OCI-LY1 (cell line): ENCODE measurements around the gene BCL11A.

Experiments used
- H2AFZ ChIP-seq: fragments of 200-600 bp; sonication (generic), shearing (Covaris generic); 2 replicates; pipeline ENCODE4 v1.6.0; 2014; ENCODE audit warnings: antibody characterized with exemption, mild to moderate bottlenecking, low read length
- H3F3A ChIP-seq: fragments of 200-600 bp; sonication (generic), shearing (Covaris generic); 2 replicates; pipeline ENCODE4 v1.6.0; 2014; ENCODE audit warnings: mild to moderate bottlenecking, antibody characterized with exemption, low read length, moderate library complexity; ENCODE audit not compliant: insufficient read depth
- H3K27ac ChIP-seq: fragments of 200-600 bp; sonication (generic); 2 replicates; pipeline ENCODE4 v1.5.1; 2014; ENCODE audit warnings: low read length, mixed run types, mild to moderate bottlenecking, low read depth; ENCODE audit not compliant: poor library complexity, severe bottlenecking
- H3K27me3 ChIP-seq: fragments of 200-600 bp; sonication (generic); 2 replicates; pipeline ENCODE4 v1.6.0; 2014; ENCODE audit warnings: antibody characterized with exemption, mild to moderate bottlenecking, low read length, moderate library complexity; ENCODE audit not compliant: insufficient read depth
- H3K36me3 ChIP-seq: fragments of 200-600 bp; sonication (generic); 2 replicates; pipeline ENCODE4 v1.6.1; 2014; ENCODE audit warnings: mild to moderate bottlenecking, antibody characterized with exemption, low read length, moderate library complexity, mixed read lengths; ENCODE audit not compliant: insufficient read depth
- H3K4me1 ChIP-seq: fragments of 200-600 bp; sonication (generic); 2 replicates; pipeline ENCODE4 v1.5.1; 2014; ENCODE audit warnings: mild to moderate bottlenecking, low read length, moderate library complexity; ENCODE audit not compliant: insufficient read depth, severe bottlenecking
- H3K4me2 ChIP-seq: fragments of 200-600 bp; sonication (generic), shearing (Covaris generic); 2 replicates; pipeline ENCODE4 v1.6.1; 2014; ENCODE audit warnings: low read length
- H3K4me3 ChIP-seq: fragments of 200-600 bp; sonication (generic); 2 replicates; pipeline ENCODE4 v1.5.1; 2014; ENCODE audit warnings: low read length, low read depth, mild to moderate bottlenecking, mixed read lengths; ENCODE audit not compliant: poor library complexity, severe bottlenecking
- H3K79me2 ChIP-seq: fragments of 200-600 bp; shearing (Covaris generic); 2 replicates; pipeline ENCODE4 v1.6.1; 2016; ENCODE audit warnings: mixed run types, low read length, mixed read lengths; ENCODE audit not compliant: insufficient read depth
- H3K9ac ChIP-seq: fragments of 200-600 bp; sonication (generic), shearing (Covaris generic); 2 replicates; pipeline ENCODE4 v1.6.1; 2014; ENCODE audit warnings: mild to moderate bottlenecking, low read length, mixed read lengths
- H3K9me2 ChIP-seq: fragments of 200-600 bp; sonication (generic), shearing (Covaris generic); 2 replicates; pipeline ENCODE4 v1.6.1; 2014; ENCODE audit warnings: low read depth, mild to moderate bottlenecking, low read length, mixed read lengths
- H3K9me3 ChIP-seq: fragments of 200-600 bp; shearing (Covaris generic); 2 replicates; pipeline ENCODE4 v1.6.1; 2014; ENCODE audit warnings: low read length, mixed read lengths
- H4K20me1 ChIP-seq: fragments of 200-600 bp; sonication (generic), shearing (Covaris generic); 2 replicates; pipeline ENCODE4 v1.6.0; 2016; ENCODE audit warnings: mild to moderate bottlenecking, low read length; ENCODE audit not compliant: insufficient read depth
- EZH2 ChIP-seq: fragments of 200-600 bp; sonication (generic), shearing (Covaris generic); IDR thresholded peaks from 2 replicates; pipeline ENCODE4 v1.8.0; 2017; ENCODE audit warnings: borderline replicate concordance, mixed run types, mild to moderate bottlenecking, antibody characterized with exemption, low read length, moderate library complexity, mixed read lengths
- TF ChIP-seq, protein P1 (sequence below): fragments of 200-600 bp; sonication (generic), shearing (Covaris generic); IDR thresholded peaks from 2 replicates; pipeline ENCODE4 v1.5.1; 2017; ENCODE audit warnings: mild to moderate bottlenecking, antibody characterized with exemption, low read length, moderate library complexity, mixed read lengths

The BCL11A gene

DNA sequence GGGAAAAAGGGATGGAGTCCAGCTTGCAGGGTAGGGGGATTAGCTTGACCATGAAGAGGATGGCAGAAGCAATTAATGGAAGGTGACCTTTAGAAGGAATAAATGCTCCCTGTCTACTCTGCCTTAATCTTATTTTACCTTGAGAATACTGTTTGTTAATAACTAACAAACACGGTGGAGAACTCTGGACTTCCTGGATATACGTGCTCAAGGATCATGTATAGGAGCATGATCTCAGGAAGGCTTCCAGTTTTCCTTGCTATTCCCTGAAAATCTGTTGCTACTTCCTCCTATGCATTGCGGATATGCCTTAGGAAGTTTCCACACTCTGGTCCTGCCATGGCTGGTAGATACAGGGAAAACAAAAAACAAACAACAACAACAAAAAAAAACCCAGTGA is 44.8 kb upstream of the BCL11A start:
- H3K4me1 ChIP-seq: no peaks in the 10 kb centered on the region
- H3K9me2 ChIP-seq: no peaks in the 10 kb centered on the region
- H3K27me3 ChIP-seq: no peaks in the 10 kb centered on the region; the same call in 1 of the 2 replicates
- H3K36me3 ChIP-seq: no peaks in the 10 kb centered on the region
- H3K4me2 ChIP-seq: no peak overlapping the region
- H3K9me3 ChIP-seq: 0 out of 2 replicates have a peak, but pooled peaks cover 2% of the 10 kb centered on the region
- no peaks in the 10 kb centered on the region for H3F3A ChIP-seq
- TF ChIP-seq EZH2: no peak
- TF ChIP-seq, protein P1, sequence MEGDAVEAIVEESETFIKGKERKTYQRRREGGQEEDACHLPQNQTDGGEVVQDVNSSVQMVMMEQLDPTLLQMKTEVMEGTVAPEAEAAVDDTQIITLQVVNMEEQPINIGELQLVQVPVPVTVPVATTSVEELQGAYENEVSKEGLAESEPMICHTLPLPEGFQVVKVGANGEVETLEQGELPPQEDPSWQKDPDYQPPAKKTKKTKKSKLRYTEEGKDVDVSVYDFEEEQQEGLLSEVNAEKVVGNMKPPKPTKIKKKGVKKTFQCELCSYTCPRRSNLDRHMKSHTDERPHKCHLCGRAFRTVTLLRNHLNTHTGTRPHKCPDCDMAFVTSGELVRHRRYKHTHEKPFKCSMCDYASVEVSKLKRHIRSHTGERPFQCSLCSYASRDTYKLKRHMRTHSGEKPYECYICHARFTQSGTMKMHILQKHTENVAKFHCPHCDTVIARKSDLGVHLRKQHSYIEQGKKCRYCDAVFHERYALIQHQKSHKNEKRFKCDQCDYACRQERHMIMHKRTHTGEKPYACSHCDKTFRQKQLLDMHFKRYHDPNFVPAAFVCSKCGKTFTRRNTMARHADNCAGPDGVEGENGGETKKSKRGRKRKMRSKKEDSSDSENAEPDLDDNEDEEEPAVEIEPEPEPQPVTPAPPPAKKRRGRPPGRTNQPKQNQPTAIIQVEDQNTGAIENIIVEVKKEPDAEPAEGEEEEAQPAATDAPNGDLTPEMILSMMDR: no peak
- H3K9ac ChIP-seq: no peak overlapping the region
- H3K27ac ChIP-seq: no peak overlapping the region
- H3K4me3 ChIP-seq: no peak overlapping the region
- no peaks in the 10 kb centered on the region for H3K79me2 ChIP-seq
- no peaks in the 10 kb centered on the region for H4K20me1 ChIP-seq
- H2AFZ ChIP-seq: no peak overlapping the region

GRCh38 chr2:60597346-60597745 is 43.9 kb upstream of the BCL11A start:
- Histone ChIP-seq H3K27me3 (no peaks in the 10 kb centered on the region; the same call in 1 of the 2 replicates), H3K4me2 (no peak overlapping the region), H3F3A (no peaks in the 10 kb centered on the region), H3K9me3 (peaks cover 6% of the 10 kb centered on the region), H3K4me3 (no peak overlapping the region), H3K79me2 (no peaks in the 10 kb centered on the region), H3K36me3 (no peaks in the 10 kb centered on the region), H3K27ac (no peak overlapping the region), H4K20me1 (no peaks in the 10 kb centered on the region), H2AFZ (no peak overlapping the region), H3K9me2 (no peaks in the 10 kb centered on the region), H3K9ac (no peak overlapping the region), H3K4me1 (no peaks in the 10 kb centered on the region)
- TF ChIP-seq, protein P1: no peak
- TF ChIP-seq EZH2: no peak

DNA sequence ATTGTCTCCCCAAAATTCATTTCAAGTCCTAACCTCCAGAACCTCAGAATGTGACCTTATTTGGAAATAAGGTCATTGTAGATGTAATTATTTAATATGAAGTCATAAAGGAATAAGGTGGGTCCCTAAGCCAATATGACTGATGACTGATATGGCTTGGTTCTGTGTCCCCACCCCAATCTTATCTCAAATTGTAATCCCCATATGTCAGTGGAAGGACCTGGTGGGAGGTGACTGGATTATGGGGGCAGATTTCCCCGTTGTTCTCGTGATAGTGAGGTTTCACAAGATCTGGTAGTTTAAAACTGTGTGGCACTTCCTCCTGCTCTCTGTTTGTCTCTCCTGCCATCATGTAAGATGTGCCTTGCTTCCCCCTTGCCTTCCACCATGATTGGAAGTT is 43.0 kb upstream of the BCL11A start:
- TF ChIP-seq, protein P1: no peak
- TF ChIP-seq EZH2: no peak
- Histone ChIP-seq H3K79me2 (no peaks in the 10 kb centered on the region), H3K4me1 (no peaks in the 10 kb centered on the region), H3F3A (no peaks in the 10 kb centered on the region), H3K4me3 (no peak overlapping the region), H4K20me1 (no peaks in the 10 kb centered on the region), H2AFZ (no peak overlapping the region), H3K27ac (no peak overlapping the region), H3K27me3 (no peaks in the 10 kb centered on the region; the same call in 1 of the 2 replicates), H3K9me3 (peaks cover 9% of the 10 kb centered on the region), H3K9me2 (no peaks in the 10 kb centered on the region), H3K9ac (no peak overlapping the region), H3K36me3 (no peaks in the 10 kb centered on the region), H3K4me2 (no peak overlapping the region)
